ENCODE data around the gene CLEC16A. TPM values are rescaled to one million over a fixed set of nuclear protein-coding genes. Genes with fewer than 3 reads are reported as not detected.

Gene CLEC16A
- total and polyA plus RNA-seq, 2 donors (not counting 1 experiment from before 2014, with no cell fraction given): 21.9 to 79.5 TPM

DNA sequence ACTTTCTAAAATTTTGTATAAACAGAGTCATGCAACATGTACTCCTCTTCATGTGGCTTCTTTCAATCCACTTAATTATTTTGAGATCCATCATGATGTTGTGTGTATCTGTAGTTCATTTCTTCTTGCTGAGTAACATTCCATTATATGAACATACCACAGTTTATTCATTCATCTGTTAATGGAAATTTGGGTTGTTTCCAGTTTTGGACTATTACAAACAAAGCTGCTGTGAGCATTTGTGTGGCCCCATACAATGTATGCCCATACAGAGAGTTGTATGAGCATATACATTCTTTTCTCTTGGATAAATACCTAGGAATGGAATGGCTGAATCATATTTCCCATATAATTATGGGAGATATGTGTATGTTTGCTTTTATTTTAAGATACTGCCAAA, 85.6 kb downstream of the CLEC16A start:
- ChIA-PET CTCF (no interaction called here), POLR2A (no interaction called here)
- peaks cover 3% of the 10 kb centered on the region for H3K79me2 ChIP-seq (ENCODE audit: control insufficient read depth, insufficient read depth, low read length)
- H3K27me3 ChIP-seq (replicated peaks in 1 of 4; ENCODE audit: control extremely low read depth in 1 of 4, control insufficient read depth in 3 of 4, insufficient read depth in 4 of 4, low read length in 3 of 4): no peaks in the 10 kb centered on the region
- no peaks in the 10 kb centered on the region for H3K4me1 ChIP-seq (ENCODE audit: control insufficient read depth in 2 of 2, insufficient read depth in 2 of 2, low read length in 2 of 2)
- H2AFZ ChIP-seq (ENCODE audit: insufficient read depth, low read depth, low read length, poor library complexity, severe bottlenecking): no peak overlapping the region
- DNase-seq: no peak
- peaks cover 9 to 26% (median 17%) of the 10 kb centered on the region in 3 donors for H3K9me3 ChIP-seq (ENCODE audit: control extremely low read depth in 1 of 3, control insufficient read depth in 2 of 3, insufficient read depth in 1 of 3, low read length in 2 of 3)
- peaks cover 6% of the 10 kb centered on the region for H4K20me1 ChIP-seq (ENCODE audit: control insufficient read depth, insufficient read depth, low read length, poor library complexity, severe bottlenecking)
- H3K27ac ChIP-seq (ENCODE audit: low read length in 2 of 2): no peak overlapping the region
- intact Hi-C loops (cut with micrococcal nuclease): no loop called here
- no peak overlapping the region for H3K4me3 Mint-ChIP-seq
- H3K4me1 Mint-ChIP-seq: no peaks in the 10 kb centered on the region
- peaks cover 44 to 88% of the 10 kb centered on the region in 2 experiments for H3K36me3 ChIP-seq (replicated peaks in 1 of 2; ENCODE audit: control extremely low read depth in 1 of 2, control insufficient read depth in 1 of 2, extremely low read depth in 1 of 2, insufficient read depth in 2 of 2, low read length in 1 of 2)
- no peak for TF ChIP-seq EZH2 (IDR thresholded peaks at IDR 0.05; ENCODE audit: borderline replicate concordance, insufficient read depth, low read depth, low read length, poor library complexity, severe bottlenecking)
- TF ChIP-seq, protein P1, sequence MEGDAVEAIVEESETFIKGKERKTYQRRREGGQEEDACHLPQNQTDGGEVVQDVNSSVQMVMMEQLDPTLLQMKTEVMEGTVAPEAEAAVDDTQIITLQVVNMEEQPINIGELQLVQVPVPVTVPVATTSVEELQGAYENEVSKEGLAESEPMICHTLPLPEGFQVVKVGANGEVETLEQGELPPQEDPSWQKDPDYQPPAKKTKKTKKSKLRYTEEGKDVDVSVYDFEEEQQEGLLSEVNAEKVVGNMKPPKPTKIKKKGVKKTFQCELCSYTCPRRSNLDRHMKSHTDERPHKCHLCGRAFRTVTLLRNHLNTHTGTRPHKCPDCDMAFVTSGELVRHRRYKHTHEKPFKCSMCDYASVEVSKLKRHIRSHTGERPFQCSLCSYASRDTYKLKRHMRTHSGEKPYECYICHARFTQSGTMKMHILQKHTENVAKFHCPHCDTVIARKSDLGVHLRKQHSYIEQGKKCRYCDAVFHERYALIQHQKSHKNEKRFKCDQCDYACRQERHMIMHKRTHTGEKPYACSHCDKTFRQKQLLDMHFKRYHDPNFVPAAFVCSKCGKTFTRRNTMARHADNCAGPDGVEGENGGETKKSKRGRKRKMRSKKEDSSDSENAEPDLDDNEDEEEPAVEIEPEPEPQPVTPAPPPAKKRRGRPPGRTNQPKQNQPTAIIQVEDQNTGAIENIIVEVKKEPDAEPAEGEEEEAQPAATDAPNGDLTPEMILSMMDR (IDR thresholded peaks at IDR 0.05): no peak
- H3K4me3 ChIP-seq (ENCODE audit: control extremely low read depth in 1 of 5, extremely low read depth in 1 of 5, insufficient read depth in 1 of 5, low read depth in 2 of 5, low read length in 4 of 5): no peak overlapping the region
- no peak overlapping the region for H3K4me2 ChIP-seq (replicated peaks; ENCODE audit: low read depth, low read length, poor library complexity, severe bottlenecking)
- no peak overlapping the region for H3K27ac Mint-ChIP-seq
- ATAC-seq (ENCODE audit: low read depth): no peak
- H3K9ac ChIP-seq (ENCODE audit: low read length): no peak overlapping the region
- peaks cover under 1% of the 10 kb centered on the region for H3K9me3 Mint-ChIP-seq (ENCODE audit: insufficient read depth)
- H3K27me3 Mint-ChIP-seq: no peaks in the 10 kb centered on the region

DNA sequence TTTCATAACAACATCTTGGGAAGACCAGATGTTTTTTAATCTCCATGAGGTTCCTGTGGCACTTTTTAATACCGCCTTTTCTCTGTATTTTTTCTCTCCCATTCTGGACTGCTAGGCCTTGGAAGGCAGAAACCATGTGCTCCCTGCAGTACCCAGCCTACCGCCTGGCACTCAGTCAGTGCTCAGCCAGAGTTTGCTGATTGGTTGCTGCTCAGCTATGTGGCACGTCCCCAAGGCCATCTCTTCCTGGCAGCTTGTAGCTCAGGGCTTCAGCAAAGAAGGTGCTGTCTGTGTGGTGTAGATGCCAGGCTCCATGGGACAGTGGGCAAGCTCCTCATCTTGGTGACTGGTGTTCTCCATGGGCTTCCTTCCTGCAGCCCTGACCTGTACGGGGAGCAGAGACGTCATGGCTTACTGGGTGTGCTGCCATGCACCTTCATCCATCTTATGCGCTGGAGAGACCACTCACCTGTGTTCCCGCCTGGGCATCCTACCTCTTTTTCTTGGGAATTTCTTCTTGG, 86.7 kb downstream of the CLEC16A start:
- ChIA-PET POLR2A (no interaction called here), CTCF (interaction anchor here (0.6 kb wide), 1 partner anchor 45 kb away, joined by 3 read pairs; no protein-coding TSS in a partner anchor)
- no peaks in the 10 kb centered on the region for H3K4me1 Mint-ChIP-seq
- ATAC-seq (ENCODE audit: low read depth) (no peak), DNase-seq (no peak)
- H3K27ac ChIP-seq (ENCODE audit: low read length in 2 of 2): no peak overlapping the region
- no peaks in the 10 kb centered on the region for H3K27me3 ChIP-seq (replicated peaks in 1 of 4; ENCODE audit: control extremely low read depth in 1 of 4, control insufficient read depth in 3 of 4, insufficient read depth in 4 of 4, low read length in 3 of 4)
- H3K9me3 Mint-ChIP-seq (ENCODE audit: insufficient read depth): no peaks in the 10 kb centered on the region
- intact Hi-C loops (cut with micrococcal nuclease): no loop called here
- peaks cover 36 to 87% of the 10 kb centered on the region in 2 experiments for H3K36me3 ChIP-seq (replicated peaks in 1 of 2; ENCODE audit: control extremely low read depth in 1 of 2, control insufficient read depth in 1 of 2, extremely low read depth in 1 of 2, insufficient read depth in 2 of 2, low read length in 1 of 2)
- H3K27ac Mint-ChIP-seq: no peak overlapping the region
- WGBS (ENCODE audit: insufficient coverage): 96% methylated on average over 4 of the region's 7 CpGs
- H3K4me2 ChIP-seq (replicated peaks; ENCODE audit: low read depth, low read length, poor library complexity, severe bottlenecking): no peak overlapping the region
- no peak overlapping the region for H2AFZ ChIP-seq (ENCODE audit: insufficient read depth, low read depth, low read length, poor library complexity, severe bottlenecking)
- no peaks in the 10 kb centered on the region for H3K4me1 ChIP-seq (ENCODE audit: control insufficient read depth in 2 of 2, insufficient read depth in 2 of 2, low read length in 2 of 2)
- peaks cover 3% of the 10 kb centered on the region for H3K79me2 ChIP-seq (ENCODE audit: control insufficient read depth, insufficient read depth, low read length)
- no peaks in the 10 kb centered on the region for H3K27me3 Mint-ChIP-seq
- H3K4me3 ChIP-seq (ENCODE audit: control extremely low read depth in 1 of 5, extremely low read depth in 1 of 5, insufficient read depth in 1 of 5, low read depth in 2 of 5, low read length in 4 of 5): no peak overlapping the region
- no peak overlapping the region for H3K9ac ChIP-seq (ENCODE audit: low read length)
- H3K4me3 Mint-ChIP-seq: no peak overlapping the region
- no peak for TF ChIP-seq EZH2 (IDR thresholded peaks at IDR 0.05; ENCODE audit: borderline replicate concordance, insufficient read depth, low read depth, low read length, poor library complexity, severe bottlenecking)
- TF ChIP-seq, protein P1 (IDR thresholded peaks at IDR 0.05): no peak
- H3K9me3 ChIP-seq (ENCODE audit: control extremely low read depth in 1 of 3, control insufficient read depth in 2 of 3, insufficient read depth in 1 of 3, low read length in 2 of 3): peaks cover 4 to 15% (median 14%) of the 10 kb centered on the region in 3 donors
- peaks cover 8% of the 10 kb centered on the region for H4K20me1 ChIP-seq (ENCODE audit: control insufficient read depth, insufficient read depth, low read length, poor library complexity, severe bottlenecking)
